GM10847 (cell line): ENCODE measurements around the gene FBXW5.

ENCODE experiments used
- POLR2A ChIP-seq: IDR thresholded peaks from 2 replicates; pipeline ENCODE4 v1.6.1; 2011; ENCODE audit not compliant: insufficient read length; ENCODE audit errors: extremely low read depth

FBXW5 gene

GRCh38 chr9:136939996-136940525 lies 4.5 kb downstream of the FBXW5 start:
- no peak for TF ChIP-seq POLR2A

- no peak for TF ChIP-seq POLR2A
Observed at GRCh38 chr9:136939431-136939995, 5.0 kb downstream of the FBXW5 start.

GRCh38 chr9:136937186-136938001 lies 7.1 kb downstream of the FBXW5 start:
- no peak for TF ChIP-seq POLR2A

- TF ChIP-seq POLR2A = no peak
Observed at GRCh38 chr9:136936645-136937170, 7.8 kb downstream of the FBXW5 start.

- TF ChIP-seq POLR2A = no peak
Observed at GRCh38 chr9:136935651-136936050, 8.9 kb downstream of the FBXW5 start.

- TF ChIP-seq POLR2A = no peak
Observed at GRCh38 chr9:136934277-136934676, 10.3 kb downstream of the FBXW5 start.

GRCh38 chr9:136931611-136932130 lies 12.9 kb downstream of the FBXW5 start:
- TF ChIP-seq POLR2A = no peak

- TF ChIP-seq POLR2A = no peak
Observed at GRCh38 chr9:136930014-136930413, 14.5 kb downstream of the FBXW5 start.

GRCh38 chr9:136928591-136928990 lies 15.9 kb downstream of the FBXW5 start:
- TF ChIP-seq POLR2A = no peak

- no peak for TF ChIP-seq POLR2A
Observed at GRCh38 chr9:136927343-136928271, 16.9 kb downstream of the FBXW5 start.

GRCh38 chr9:136926749-136927148 lies 17.8 kb downstream of the FBXW5 start:
- TF ChIP-seq POLR2A = no peak

- TF ChIP-seq POLR2A = no peak
Observed at GRCh38 chr9:136926154-136926704, 18.3 kb downstream of the FBXW5 start.

GRCh38 chr9:136925414-136926153 lies 19.0 kb downstream of the FBXW5 start:
- TF ChIP-seq POLR2A = no peak

GRCh38 chr9:136923881-136924280 lies 20.7 kb downstream of the FBXW5 start:
- no peak for TF ChIP-seq POLR2A
